C4-2B (cell line): ENCODE results near the gene OTOG.

Experiments
- ZFX ChIP-seq: fragments of 450-650 bp; IDR thresholded peaks from 2 replicates; pipeline ENCODE4 v1.6.1; 2017
- TF ChIP-seq, protein P1 (sequence below): fragments of 450-650 bp; conservative IDR thresholded peaks from 2 replicates; pipeline ENCODE4 v1.5.1; 2017; ENCODE audit warnings: mild to moderate bottlenecking

DNA sequence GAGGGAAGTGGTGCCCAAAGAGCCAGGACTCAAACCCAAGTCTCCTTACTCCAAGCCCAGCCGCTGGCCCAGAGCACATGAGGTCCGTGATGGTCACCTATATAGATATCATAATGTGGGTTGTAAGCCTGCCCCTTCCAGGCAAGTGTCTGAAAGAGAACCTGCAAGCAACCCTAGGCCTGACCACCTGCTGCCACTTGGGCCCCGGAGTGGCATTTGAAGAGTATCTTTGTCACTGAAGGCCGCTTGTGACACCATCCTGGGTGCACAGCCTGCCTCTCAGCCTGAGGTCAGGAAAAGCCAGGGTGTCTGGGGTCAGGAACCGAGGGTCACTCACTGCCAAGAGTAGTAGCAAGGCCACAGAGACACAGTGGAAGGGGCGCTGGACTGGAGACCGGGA, 32.4 kb downstream of the OTOG start:
- TF ChIP-seq, protein P1, sequence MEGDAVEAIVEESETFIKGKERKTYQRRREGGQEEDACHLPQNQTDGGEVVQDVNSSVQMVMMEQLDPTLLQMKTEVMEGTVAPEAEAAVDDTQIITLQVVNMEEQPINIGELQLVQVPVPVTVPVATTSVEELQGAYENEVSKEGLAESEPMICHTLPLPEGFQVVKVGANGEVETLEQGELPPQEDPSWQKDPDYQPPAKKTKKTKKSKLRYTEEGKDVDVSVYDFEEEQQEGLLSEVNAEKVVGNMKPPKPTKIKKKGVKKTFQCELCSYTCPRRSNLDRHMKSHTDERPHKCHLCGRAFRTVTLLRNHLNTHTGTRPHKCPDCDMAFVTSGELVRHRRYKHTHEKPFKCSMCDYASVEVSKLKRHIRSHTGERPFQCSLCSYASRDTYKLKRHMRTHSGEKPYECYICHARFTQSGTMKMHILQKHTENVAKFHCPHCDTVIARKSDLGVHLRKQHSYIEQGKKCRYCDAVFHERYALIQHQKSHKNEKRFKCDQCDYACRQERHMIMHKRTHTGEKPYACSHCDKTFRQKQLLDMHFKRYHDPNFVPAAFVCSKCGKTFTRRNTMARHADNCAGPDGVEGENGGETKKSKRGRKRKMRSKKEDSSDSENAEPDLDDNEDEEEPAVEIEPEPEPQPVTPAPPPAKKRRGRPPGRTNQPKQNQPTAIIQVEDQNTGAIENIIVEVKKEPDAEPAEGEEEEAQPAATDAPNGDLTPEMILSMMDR: no peak
- no peak for TF ChIP-seq ZFX
